Ishikawa (cell line): ENCODE data around the gene MEIS1.

Experiments
- CEBPB ChIP-seq: IDR thresholded peaks from 2 replicates; pipeline ENCODE4 v1.6.1; 2012
- CREB1 ChIP-seq: IDR thresholded peaks from 2 replicates; pipeline ENCODE4 v1.6.1; 2012; ENCODE audit warnings: low read depth
- EGR1 ChIP-seq: IDR thresholded peaks from 2 replicates; pipeline ENCODE4 v1.6.1; 2012
- EP300 ChIP-seq: IDR thresholded peaks from 2 replicates; pipeline ENCODE4 v1.6.1; 2012; ENCODE audit warnings: borderline replicate concordance
- FOXM1 ChIP-seq: IDR thresholded peaks from 2 replicates; pipeline ENCODE4 v1.6.1; 2012; ENCODE audit warnings: low read depth, borderline replicate concordance
- RAD21 ChIP-seq: IDR thresholded peaks from 2 replicates; pipeline ENCODE4 v1.6.1; 2012; ENCODE audit warnings: low read depth
- REST ChIP-seq: IDR thresholded peaks from 2 replicates; pipeline ENCODE4 v1.6.1; 2012; ENCODE audit warnings: low read depth, mild to moderate bottlenecking
- TAF1 ChIP-seq: IDR thresholded peaks from 2 replicates; pipeline ENCODE4 v1.6.1; 2012; ENCODE audit warnings: low read depth, mild to moderate bottlenecking
- TCF12 ChIP-seq: IDR thresholded peaks from 2 replicates; pipeline ENCODE4 v1.6.1; 2012; ENCODE audit warnings: low read depth
- TEAD4 ChIP-seq: IDR thresholded peaks from 2 replicates; pipeline ENCODE4 v1.6.1; 2012
- YY1 ChIP-seq: IDR thresholded peaks from 2 replicates; pipeline ENCODE4 v1.6.1; 2012; ENCODE audit warnings: low read depth
- ZBTB7A ChIP-seq: IDR thresholded peaks from 2 replicates; pipeline ENCODE4 v1.6.1; 2012; ENCODE audit warnings: low read depth
- TF ChIP-seq, protein P1 (sequence below): IDR thresholded peaks from 2 replicates; pipeline ENCODE4 v1.6.1; 2012

- TF ChIP-seq EP300 (no peak), TAF1 (no peak), TEAD4 (no peak), CREB1 (no peak), ZBTB7A (no peak), TCF12 (no peak), REST (no peak), RAD21 (no peak), YY1 (no peak), FOXM1 (no peak), CEBPB (no peak), EGR1 (no peak)
- TF ChIP-seq, protein P1, sequence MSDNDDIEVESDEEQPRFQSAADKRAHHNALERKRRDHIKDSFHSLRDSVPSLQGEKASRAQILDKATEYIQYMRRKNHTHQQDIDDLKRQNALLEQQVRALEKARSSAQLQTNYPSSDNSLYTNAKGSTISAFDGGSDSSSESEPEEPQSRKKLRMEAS, result no peak
These were observed 90.7 kb downstream of the MEIS1 start for GRCh38 chr2:66525606-66526005.
